Parathyroid adenoma (tissue), 2 donors: ENCODE data around the gene KIF18B.

Experiments
- H2AFZ ChIP-seq: fragments of 300-600 bp; sonication (generic); one replicate; pipeline ENCODE4 v1.7.0; 2017; ENCODE audit warnings: antibody characterized with exemption, mild to moderate bottlenecking
- H3K27ac ChIP-seq: fragments of 300-600 bp; sonication (generic); one replicate; pipeline ENCODE4 v1.7.0; 2017
- H3K27me3 ChIP-seq: fragments of 300-600 bp; sonication (generic); one replicate; pipeline ENCODE4 v1.7.0; 2017; ENCODE audit warnings: low read length; ENCODE audit not compliant: control insufficient read depth, insufficient read depth
- H3K36me3 ChIP-seq: fragments of 300-600 bp; sonication (generic); one replicate; pipeline ENCODE4 v1.7.0; 2017; ENCODE audit warnings: low read length; ENCODE audit not compliant: control insufficient read depth, insufficient read depth
- H3K4me1 ChIP-seq: fragments of 300-600 bp; sonication (generic); one replicate; pipeline ENCODE4 v1.7.0; 2017; ENCODE audit warnings: control low read depth
- H3K4me2 ChIP-seq: fragments of 300-600 bp; sonication (generic); one replicate; pipeline ENCODE4 v1.7.0; 2017; ENCODE audit warnings: low read length
- H3K4me3 ChIP-seq: fragments of 300-600 bp; sonication (generic); one replicate; pipeline ENCODE4 v1.7.0; 2017; ENCODE audit warnings: low read depth, low read length
- H3K79me2 ChIP-seq: fragments of 300-600 bp; sonication (generic); one replicate; pipeline ENCODE4 v1.7.0; 2017; ENCODE audit warnings: control low read depth
- H3K9ac ChIP-seq: fragments of 300-600 bp; sonication (generic); one replicate; pipeline ENCODE4 v1.7.0; 2017; ENCODE audit warnings: mild to moderate bottlenecking
- H3K9me3 ChIP-seq: fragments of 300-600 bp; sonication (generic); one replicate; pipeline ENCODE4 v1.7.0; 2017; ENCODE audit warnings: low read length; ENCODE audit not compliant: control insufficient read depth
- CTCF ChIP-seq: fragments of 300-600 bp; sonication (generic); IDR thresholded peaks from one replicate; pipeline ENCODE4 v1.7.0; 2017; ENCODE audit warnings: antibody characterized with exemption, mild to moderate bottlenecking
- donor health status: primary hyperparathyroidism.

KIF18B gene

GRCh38 chr17:44990994-44991393, 43.4 kb upstream of the KIF18B start:
- H3K27me3 ChIP-seq = no peaks in the 10 kb centered on the region
- TF ChIP-seq CTCF = no peak
- H3K4me3 ChIP-seq = no peak overlapping the region
- H3K36me3 ChIP-seq = no peaks in the 10 kb centered on the region
- H2AFZ ChIP-seq = no peak overlapping the region
- no peaks in the 10 kb centered on the region for H3K9me3 ChIP-seq
- no peak overlapping the region for H3K4me2 ChIP-seq
- H3K4me1 ChIP-seq = no peaks in the 10 kb centered on the region
- no peaks in the 10 kb centered on the region for H3K79me2 ChIP-seq
- no peak overlapping the region for H3K27ac ChIP-seq
- no peak overlapping the region for H3K9ac ChIP-seq

- Histone ChIP-seq H3K4me2 (no peak overlapping the region), H2AFZ (no peak overlapping the region), H3K4me1 (no peaks in the 10 kb centered on the region), H3K27me3 (no peaks in the 10 kb centered on the region), H3K36me3 (no peaks in the 10 kb centered on the region), H3K27ac (no peak overlapping the region), H3K79me2 (no peaks in the 10 kb centered on the region), H3K9me3 (no peaks in the 10 kb centered on the region), H3K4me3 (no peak overlapping the region), H3K9ac (no peak overlapping the region)
- no peak for TF ChIP-seq CTCF
Observed at GRCh38 chr17:44989552-44990138, 42.1 kb upstream of the KIF18B start.

DNA sequence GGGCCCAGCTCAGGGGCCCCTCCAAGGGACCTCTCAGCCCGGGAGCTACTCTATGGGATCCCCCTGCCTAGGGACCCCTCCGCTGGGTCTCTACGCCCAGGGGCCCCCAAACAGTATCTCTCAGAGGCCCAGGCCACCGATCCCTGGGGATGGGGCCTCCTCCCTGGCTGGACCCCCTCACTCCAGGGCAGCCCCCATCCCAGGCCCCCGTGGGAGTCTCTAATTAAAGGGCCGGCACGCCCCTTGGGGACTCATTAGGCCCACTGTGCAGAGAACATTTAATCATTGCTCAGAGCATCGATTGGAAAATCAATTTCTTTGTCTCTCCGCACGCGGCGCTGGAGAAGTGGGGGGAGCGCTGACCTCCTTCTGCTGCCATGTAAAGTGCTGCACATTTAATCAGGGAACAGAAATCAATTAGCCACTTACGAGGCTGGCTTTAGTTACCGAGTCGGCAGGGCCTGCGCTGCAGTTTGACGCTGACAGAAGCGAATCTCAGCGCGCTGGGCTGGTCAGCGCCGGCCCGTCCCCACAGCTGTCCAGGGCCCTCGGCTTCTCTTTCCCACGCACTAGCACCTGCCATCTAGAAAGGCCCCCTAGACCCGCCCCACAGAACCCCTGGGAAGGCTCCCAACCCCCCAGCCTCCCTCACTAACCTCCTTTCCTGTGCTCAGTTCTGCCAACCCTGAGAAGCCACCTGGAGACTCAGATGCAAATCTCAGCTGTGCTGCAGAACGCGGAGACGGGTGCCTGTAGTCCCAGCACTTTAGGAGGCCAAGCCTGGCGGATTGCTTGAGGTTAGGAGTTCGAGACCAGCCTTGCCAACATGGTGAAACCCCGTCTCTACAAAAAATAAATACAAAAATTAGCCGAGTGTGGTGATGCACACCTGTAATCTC, 40.7 kb upstream of the KIF18B start:
- H3K79me2 ChIP-seq = no peaks in the 10 kb centered on the region
- H3K27me3 ChIP-seq = no peaks in the 10 kb centered on the region
- no peak overlapping the region for H3K9ac ChIP-seq

GRCh38 chr17:44983563-44983962, 36.0 kb upstream of the KIF18B start:
- H3K4me1 ChIP-seq = no peaks in the 10 kb centered on the region
- H3K9ac ChIP-seq = no peak overlapping the region
- no peak overlapping the region for H3K4me3 ChIP-seq
- H3K27ac ChIP-seq = no peak overlapping the region
- H3K36me3 ChIP-seq = no peaks in the 10 kb centered on the region
- H2AFZ ChIP-seq = no peak overlapping the region
- H3K4me2 ChIP-seq = no peak overlapping the region
- H3K27me3 ChIP-seq = no peaks in the 10 kb centered on the region
- no peaks in the 10 kb centered on the region for H3K9me3 ChIP-seq
- H3K79me2 ChIP-seq = no peaks in the 10 kb centered on the region
- no peak for TF ChIP-seq CTCF

More for the DNA sequence above, 40.7 kb upstream of the KIF18B start:
- Histone ChIP-seq H3K9me3 (no peaks in the 10 kb centered on the region), H3K4me3 (no peak overlapping the region), H3K36me3 (no peaks in the 10 kb centered on the region), H2AFZ (no peak overlapping the region), H3K4me1 (no peaks in the 10 kb centered on the region), H3K4me2 (no peak overlapping the region), H3K27ac (no peak overlapping the region)
- TF ChIP-seq CTCF = no peak
